ENCODE results near the gene TMED6.
"Not testable (repeated sequence)": the region's sequence is repeated elsewhere in the genome, so short reads cannot be mapped to it uniquely, and the experiment has no call there.

TMED6 gene

GRCh38 chr16:69363281-69363717 is 11.7 kb upstream of the TMED6 start:
- peak; percentile 66 for DNase-seq (ENCODE audit: low read depth)
- TF ChIP-seq CTCF (IDR thresholded peaks at IDR 0.05; ENCODE audit: insufficient read depth, low read depth, low read length, missing control alignments): no peak
- H3K4me3 ChIP-seq (ENCODE audit: low read length): no peak overlapping the region

- not testable (repeated sequence) for H3K4me3 ChIP-seq (ENCODE audit: low read length)
- peak; percentile 35 for DNase-seq (ENCODE audit: low read depth)
Measured at GRCh38 chr16:69360070-69360469, 8.5 kb upstream of the TMED6 start.

GRCh38 chr16:69350536-69351133 is 951 bp downstream of the TMED6 start:
- no peak for DNase-seq (ENCODE audit: low read depth)
- TF ChIP-seq CTCF (IDR thresholded peaks at IDR 0.05; ENCODE audit: insufficient read depth, low read depth, low read length, missing control alignments): no peak
- no peak overlapping the region for H3K4me3 ChIP-seq (ENCODE audit: low read length)

- DNase-seq (ENCODE audit: low read depth): no peak
- no peak for TF ChIP-seq CTCF (IDR thresholded peaks at IDR 0.05; ENCODE audit: insufficient read depth, low read depth, low read length, missing control alignments)
- H3K4me3 ChIP-seq (ENCODE audit: low read length): no peak overlapping the region
Measured at GRCh38 chr16:69349536-69349935, 2.0 kb downstream of the TMED6 start.

GRCh38 chr16:69348222-69348621 is 3.4 kb downstream of the TMED6 start:
- H3K4me3 ChIP-seq (ENCODE audit: low read length): no peak overlapping the region
- TF ChIP-seq CTCF (IDR thresholded peaks at IDR 0.05; ENCODE audit: insufficient read depth, low read depth, low read length, missing control alignments): no peak
- peak; percentile 14 for DNase-seq (ENCODE audit: low read depth)

- DNase-seq (ENCODE audit: low read depth): no peak
- no peak overlapping the region for H3K4me3 ChIP-seq (ENCODE audit: low read length)
- no peak for TF ChIP-seq CTCF (IDR thresholded peaks at IDR 0.05; ENCODE audit: insufficient read depth, low read depth, low read length, missing control alignments)
Measured at GRCh38 chr16:69346683-69347082, 4.9 kb downstream of the TMED6 start.

GRCh38 chr16:69345923-69346322 is 5.7 kb downstream of the TMED6 start:
- DNase-seq (ENCODE audit: low read depth): no peak
- no peak overlapping the region for H3K4me3 ChIP-seq (ENCODE audit: low read length)
- TF ChIP-seq CTCF (IDR thresholded peaks at IDR 0.05; ENCODE audit: insufficient read depth, low read depth, low read length, missing control alignments): no peak
